22Rv1 (cell line): Measurements from ENCODE around the gene TNFRSF21.
"Not testable (repeated sequence)": the region's sequence is repeated elsewhere in the genome, so short reads cannot be mapped to it uniquely, and the experiment has no call there.

Source experiments
- H3K27ac ChIP-seq: fragments of 450-650 bp; 2 replicates; pipeline ENCODE4 v1.5.1; 2017
- ZFX ChIP-seq: fragments of 450-650 bp; IDR thresholded peaks from 2 replicates; pipeline ENCODE4 v1.6.1; 2017; ENCODE audit warnings: antibody characterized with exemption, borderline replicate concordance
- TF ChIP-seq, protein P1 (sequence below): fragments of 450-650 bp; IDR thresholded peaks from 2 replicates; pipeline ENCODE4 v1.5.1; 2017; ENCODE audit warnings: mild to moderate bottlenecking

The TNFRSF21 gene

DNA sequence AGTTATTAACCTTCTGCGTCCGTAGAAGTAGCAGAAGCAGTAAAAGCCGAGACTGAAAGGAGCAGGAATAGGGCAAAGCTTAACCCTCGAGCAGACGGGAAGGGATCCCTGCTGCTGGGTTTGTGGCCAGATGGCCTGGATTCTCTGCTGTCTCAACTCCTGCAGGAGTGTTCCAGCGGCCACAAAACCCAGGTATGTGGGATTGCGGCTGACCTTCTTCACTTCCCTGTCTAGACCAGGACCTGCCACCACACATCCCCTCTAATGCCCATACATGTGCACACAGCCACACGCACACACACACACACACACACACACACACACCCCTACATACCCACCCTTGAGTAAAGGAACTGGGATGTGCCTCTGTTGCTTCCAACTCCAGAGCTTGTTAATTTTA, 33.1 kb upstream of the TNFRSF21 start:
- TF ChIP-seq, protein P1, sequence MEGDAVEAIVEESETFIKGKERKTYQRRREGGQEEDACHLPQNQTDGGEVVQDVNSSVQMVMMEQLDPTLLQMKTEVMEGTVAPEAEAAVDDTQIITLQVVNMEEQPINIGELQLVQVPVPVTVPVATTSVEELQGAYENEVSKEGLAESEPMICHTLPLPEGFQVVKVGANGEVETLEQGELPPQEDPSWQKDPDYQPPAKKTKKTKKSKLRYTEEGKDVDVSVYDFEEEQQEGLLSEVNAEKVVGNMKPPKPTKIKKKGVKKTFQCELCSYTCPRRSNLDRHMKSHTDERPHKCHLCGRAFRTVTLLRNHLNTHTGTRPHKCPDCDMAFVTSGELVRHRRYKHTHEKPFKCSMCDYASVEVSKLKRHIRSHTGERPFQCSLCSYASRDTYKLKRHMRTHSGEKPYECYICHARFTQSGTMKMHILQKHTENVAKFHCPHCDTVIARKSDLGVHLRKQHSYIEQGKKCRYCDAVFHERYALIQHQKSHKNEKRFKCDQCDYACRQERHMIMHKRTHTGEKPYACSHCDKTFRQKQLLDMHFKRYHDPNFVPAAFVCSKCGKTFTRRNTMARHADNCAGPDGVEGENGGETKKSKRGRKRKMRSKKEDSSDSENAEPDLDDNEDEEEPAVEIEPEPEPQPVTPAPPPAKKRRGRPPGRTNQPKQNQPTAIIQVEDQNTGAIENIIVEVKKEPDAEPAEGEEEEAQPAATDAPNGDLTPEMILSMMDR = no peak
- TF ChIP-seq ZFX = no peak

DNA sequence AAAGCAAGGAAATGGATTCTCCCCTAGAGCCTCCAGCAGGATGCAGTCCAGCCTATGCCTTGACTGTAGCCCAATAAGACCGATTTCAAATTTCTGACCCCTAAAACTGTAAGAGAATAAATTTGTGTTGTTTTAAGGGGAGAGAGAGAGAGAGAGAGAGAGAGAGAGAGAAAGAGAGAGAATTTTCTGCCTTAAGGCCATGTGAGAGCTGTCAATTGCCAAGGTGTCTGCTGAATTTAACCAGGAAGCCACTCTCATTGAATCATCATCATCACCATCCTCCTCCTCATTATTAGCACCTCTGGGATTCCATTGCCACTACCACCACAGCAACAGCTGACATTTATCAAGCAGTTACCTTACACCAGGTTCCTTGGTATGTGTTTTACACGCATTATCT, 27.8 kb upstream of the TNFRSF21 start:
- TF ChIP-seq ZFX = no peak
- TF ChIP-seq, protein P1 = no peak
- no peak overlapping the region for H3K27ac ChIP-seq

More for the DNA sequence above, 33.1 kb upstream of the TNFRSF21 start:
- no peak overlapping the region for H3K27ac ChIP-seq

GRCh38 chr6:47336334-47336733, 26.6 kb upstream of the TNFRSF21 start:
- no peak overlapping the region for H3K27ac ChIP-seq
- no peak for TF ChIP-seq ZFX
- TF ChIP-seq, protein P1 = no peak

DNA sequence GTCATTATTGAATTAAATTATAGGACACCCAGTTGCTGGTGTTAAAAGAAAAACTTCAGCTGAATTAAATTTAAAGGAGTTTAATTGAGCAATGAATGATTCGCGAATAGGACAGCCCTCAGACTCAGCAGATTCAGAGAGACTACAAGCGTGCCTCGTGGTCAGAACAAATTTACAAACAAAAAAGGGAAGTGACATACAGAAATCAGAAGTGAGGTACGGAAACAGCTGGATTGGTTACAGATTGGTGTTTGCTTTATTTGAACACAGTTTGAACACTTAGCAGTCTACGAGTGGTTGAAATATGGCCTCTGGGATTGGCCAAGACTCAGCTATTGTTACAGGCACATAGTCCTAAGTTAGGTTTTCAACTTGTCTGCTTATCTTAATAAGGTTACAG, 25.8 kb upstream of the TNFRSF21 start:
- TF ChIP-seq ZFX = no peak
- TF ChIP-seq, protein P1 = no peak
- no peak overlapping the region for H3K27ac ChIP-seq

GRCh38 chr6:47334334-47334733, 24.6 kb upstream of the TNFRSF21 start:
- TF ChIP-seq, protein P1 = no peak
- TF ChIP-seq ZFX = no peak
- no peak overlapping the region for H3K27ac ChIP-seq

GRCh38 chr6:47328606-47329005, 18.9 kb upstream of the TNFRSF21 start:
- H3K27ac ChIP-seq = not testable (repeated sequence)

DNA sequence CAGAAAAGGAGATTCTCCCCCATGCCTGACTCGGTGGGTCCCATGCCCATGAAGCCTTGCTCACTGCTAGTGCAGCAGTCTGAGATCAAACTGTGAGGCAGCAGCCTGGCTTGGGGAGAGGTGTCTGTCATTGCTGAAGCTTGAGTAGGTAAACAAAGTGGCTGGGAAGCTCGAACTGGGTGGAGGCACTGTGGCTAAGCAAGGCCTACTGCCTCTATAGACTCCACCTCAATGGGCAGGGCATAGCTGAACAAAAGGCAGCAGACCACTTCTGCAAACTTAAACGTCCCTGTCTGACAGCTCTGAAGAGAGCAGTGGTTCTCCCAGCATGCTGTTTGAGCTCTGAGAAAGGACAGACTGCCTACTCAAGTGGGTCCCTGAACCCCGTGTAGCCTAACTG, 18.4 kb upstream of the TNFRSF21 start:
- H3K27ac ChIP-seq = not testable (repeated sequence)

DNA sequence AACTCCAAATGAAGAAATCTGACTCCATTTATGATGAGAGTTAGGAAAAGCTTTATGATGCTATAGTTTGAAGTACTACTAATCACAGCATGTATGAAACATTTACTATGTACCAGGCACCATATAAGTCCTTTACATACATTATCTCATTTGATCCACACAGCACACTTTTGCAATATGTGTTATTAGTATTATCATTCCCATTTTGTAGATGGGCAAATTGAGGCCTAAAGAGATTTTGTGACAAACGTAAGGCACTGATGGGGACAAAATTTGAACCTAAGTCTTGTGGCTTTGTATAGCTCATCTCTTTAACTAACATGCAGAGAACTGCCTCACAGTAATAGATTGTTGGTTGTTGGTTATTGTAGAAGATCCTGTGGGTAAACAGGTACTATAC, 14.2 kb upstream of the TNFRSF21 start:
- no peak for TF ChIP-seq ZFX
- TF ChIP-seq, protein P1 = no peak
- H3K27ac ChIP-seq = no peak overlapping the region
